GM23338 (cell line): ENCODE results near the gene MRPS22. TPM values are rescaled to one million over a fixed set of nuclear protein-coding genes. Genes with fewer than 3 reads are reported as not detected.

ENCODE experiments used
- ATAC-seq: fragments of 200-7000 bp; cut with Tn5 transposase; 3 replicates; pipeline ENCODE4 v1.9.1; 2020
- DNase-seq: peaks from one replicate; pipeline ENCODE4 v3.0.0-alpha.2; 2015; ENCODE audit warnings: low spot score
- H2AFZ ChIP-seq: fragments of 200-600 bp; sonication (generic); 2 replicates; pipeline ENCODE4 v1.8.0; 2016; ENCODE audit warnings: antibody characterized with exemption, mild to moderate bottlenecking, moderate library complexity
- H3F3A ChIP-seq: fragments of 200-600 bp; sonication (generic); replicated peaks from 2 replicates; pipeline ENCODE4 v1.8.0; 2017; ENCODE audit warnings: antibody characterized with exemption, mixed run types, low read depth
- H3K27ac ChIP-seq: fragments of 200-600 bp; sonication (generic); 2 replicates; pipeline ENCODE4 v1.6.1; 2016; ENCODE audit warnings: low read depth
- H3K27me3 ChIP-seq: fragments of 200-600 bp; sonication (generic); 2 replicates; pipeline ENCODE4 v1.8.0; 2016; ENCODE audit warnings: mild to moderate bottlenecking, mixed run types, moderate library complexity; ENCODE audit not compliant: insufficient read depth
- H3K36me3 ChIP-seq: fragments of 200-600 bp; sonication (generic); 2 replicates; pipeline ENCODE4 v1.8.0; 2016; ENCODE audit warnings: mild to moderate bottlenecking; ENCODE audit not compliant: insufficient read depth
- H3K4me1 ChIP-seq: fragments of 200-600 bp; sonication (generic); 2 replicates; pipeline ENCODE4 v1.8.0; 2016; ENCODE audit warnings: mild to moderate bottlenecking, moderate library complexity; ENCODE audit not compliant: insufficient read depth
- H3K4me2 ChIP-seq: fragments of 200-600 bp; sonication (generic); 2 replicates; pipeline ENCODE4 v1.7.1; 2017; ENCODE audit warnings: mixed run types
- H3K4me3 ChIP-seq: fragments of 200-600 bp; sonication (generic); 2 replicates; pipeline ENCODE4 v1.6.1; 2016; ENCODE audit warnings: mixed run types
- H3K79me2 ChIP-seq: fragments of 200-600 bp; sonication (generic); replicated peaks from 2 replicates; pipeline ENCODE4 v1.8.0; 2017; ENCODE audit warnings: mild to moderate bottlenecking; ENCODE audit not compliant: insufficient read depth
- H3K9me2 ChIP-seq: fragments of 200-600 bp; sonication (generic); 2 replicates; pipeline ENCODE4 v1.8.0; 2017; ENCODE audit not compliant: insufficient read depth
- H4K20me1 ChIP-seq: fragments of 200-600 bp; sonication (generic); replicated peaks from 2 replicates; pipeline ENCODE4 v1.8.0; 2017; ENCODE audit warnings: mild to moderate bottlenecking; ENCODE audit not compliant: insufficient read depth
- H3K27ac Mint-ChIP-seq: 2 replicates; pipeline ENCODE4 v1.8.0; 2020; ENCODE audit warnings: inconsistent platforms, mild to moderate bottlenecking, moderate library complexity, mixed read lengths
- H3K27me3 Mint-ChIP-seq: 3 replicates; pipeline ENCODE4 v1.8.0; 2022; ENCODE audit warnings: low read depth, mild to moderate bottlenecking, moderate library complexity, mixed read lengths, inconsistent platforms; ENCODE audit not compliant: insufficient read depth, poor library complexity
- H3K36me3 Mint-ChIP-seq: 3 replicates; pipeline ENCODE4 v1.8.0; 2021; ENCODE audit warnings: low read depth, mild to moderate bottlenecking, inconsistent platforms, moderate library complexity, mixed read lengths
- H3K4me1 Mint-ChIP-seq: 3 replicates; pipeline ENCODE4 v1.8.0; 2020; ENCODE audit warnings: mild to moderate bottlenecking, inconsistent platforms, mixed read lengths
- H3K4me3 Mint-ChIP-seq: 3 replicates; pipeline ENCODE4 v1.8.0; 2021; ENCODE audit warnings: moderate library complexity, mild to moderate bottlenecking, inconsistent platforms, mixed read lengths
- H3K9me3 Mint-ChIP-seq: 3 replicates; pipeline ENCODE4 v1.8.0; 2020; ENCODE audit warnings: moderate library complexity, mild to moderate bottlenecking, inconsistent platforms, mixed read lengths
- CREB1 ChIP-seq: fragments of 250-450 bp; sonication (Bioruptor Pico); IDR thresholded peaks from 2 replicates; pipeline ENCODE4 v1.5.0; 2020; ENCODE audit warnings: low read depth, mild to moderate bottlenecking, moderate library complexity
- EZH2 ChIP-seq: fragments of 200-600 bp; sonication (generic); IDR thresholded peaks from one replicate; pipeline ENCODE4 v1.8.0; 2017; ENCODE audit warnings: antibody characterized with exemption, mild to moderate bottlenecking, low read depth; ENCODE audit not compliant: unreplicated experiment
- EZH2phosphoT487 ChIP-seq: fragments of 200-600 bp; sonication (generic); IDR thresholded peaks from one replicate; pipeline ENCODE4 v1.8.1; 2018; ENCODE audit warnings: antibody characterized with exemption; ENCODE audit not compliant: unreplicated experiment
- NANOG ChIP-seq: IDR thresholded peaks from 2 replicates; pipeline ENCODE4 v1.6.1; 2016; ENCODE audit warnings: antibody characterized with exemption, borderline replicate concordance
- POLR2AphosphoS5 ChIP-seq: IDR thresholded peaks from 2 replicates; pipeline ENCODE4 v1.6.1; 2016; ENCODE audit warnings: antibody characterized with exemption, low read depth
- STAT1 ChIP-seq: IDR thresholded peaks from one replicate; pipeline ENCODE4 v1.6.1; 2016; ENCODE audit warnings: antibody characterized with exemption; ENCODE audit not compliant: unreplicated experiment
- ZNF114 ChIP-seq: fragments of 250-450 bp; sonication (Bioruptor Pico); IDR thresholded peaks from 2 replicates; pipeline ENCODE4 v1.5.0; 2020; ENCODE audit warnings: mild to moderate bottlenecking, moderate library complexity
- ZNF331 ChIP-seq: fragments of 250-450 bp; sonication (Bioruptor Pico); IDR thresholded peaks from 2 replicates; pipeline ENCODE4 v1.5.0; 2020; ENCODE audit warnings: low read depth, mild to moderate bottlenecking, moderate library complexity
- polyA plus RNA-seq: library from polyadenylated mRNA; unstranded; fragments of >200 nt; fragmentation: Nextera tagmentation; extraction: Ambion mirVana; gene quantifications from 2 replicates; pipeline ENCODE4 v1.2.1, GENCODE V29; 2016
- total RNA-seq: library from RNA; depleted of rRNA; stranded (reverse); fragments of >200 nt; shearing (Covaris generic); gene quantifications from 2 replicates; pipeline ENCODE4 v1.2.3, GENCODE V29; 2014
- TF ChIP-seq, protein P1 (sequence below): fragments of 250-450 bp; sonication (Bioruptor Pico); IDR thresholded peaks from 2 replicates; pipeline ENCODE4 v1.5.0; 2020; ENCODE audit warnings: mild to moderate bottlenecking, moderate library complexity
- TF ChIP-seq, protein P2 (sequence below), 2 experiments: fragments of 200-600 bp in 1 of 2; sonication (generic) in 1 of 2; conservative IDR thresholded peaks; 2 replicates each; pipeline versions ENCODE4 v1.5.1 to v1.6.1; 2016 to 2017; ENCODE audit warnings: antibody characterized with exemption in 2 of 2, low read depth in 2 of 2, mild to moderate bottlenecking in 2 of 2, moderate library complexity in 1 of 2
- TF ChIP-seq, protein P3 (sequence below): IDR thresholded peaks from 2 replicates; pipeline ENCODE4 v1.6.1; 2016; ENCODE audit warnings: antibody characterized with exemption
- TF ChIP-seq, protein P4 (sequence below): IDR thresholded peaks from one replicate; pipeline ENCODE4 v1.6.1; 2018; ENCODE audit warnings: antibody characterized with exemption; ENCODE audit not compliant: unreplicated experiment

The MRPS22 gene
- total and polyA plus RNA-seq, 2 experiments from 2014 or later = 58.4 to 65.6 TPM

DNA sequence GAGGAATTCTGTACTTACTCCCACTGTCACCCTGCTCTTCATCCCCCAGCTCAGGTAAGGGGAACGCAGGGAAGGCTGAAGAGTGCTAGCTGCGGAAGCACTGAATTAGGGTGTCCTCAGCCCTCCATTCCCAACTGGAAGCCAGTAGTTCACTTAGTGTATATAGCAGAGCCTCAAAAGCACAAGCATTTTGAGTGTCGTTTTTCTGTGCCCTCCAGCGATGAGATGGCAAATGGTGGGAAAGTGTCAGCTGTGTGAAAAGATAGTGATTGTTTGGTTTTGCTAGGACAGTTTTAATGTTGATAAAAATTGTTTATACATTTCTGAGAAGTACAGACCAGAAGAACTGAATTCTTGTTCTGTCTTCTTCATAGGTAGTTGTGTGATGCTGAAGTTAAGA is 10.8 kb downstream of the MRPS22 start (continued):
- TF ChIP-seq, protein P1, sequence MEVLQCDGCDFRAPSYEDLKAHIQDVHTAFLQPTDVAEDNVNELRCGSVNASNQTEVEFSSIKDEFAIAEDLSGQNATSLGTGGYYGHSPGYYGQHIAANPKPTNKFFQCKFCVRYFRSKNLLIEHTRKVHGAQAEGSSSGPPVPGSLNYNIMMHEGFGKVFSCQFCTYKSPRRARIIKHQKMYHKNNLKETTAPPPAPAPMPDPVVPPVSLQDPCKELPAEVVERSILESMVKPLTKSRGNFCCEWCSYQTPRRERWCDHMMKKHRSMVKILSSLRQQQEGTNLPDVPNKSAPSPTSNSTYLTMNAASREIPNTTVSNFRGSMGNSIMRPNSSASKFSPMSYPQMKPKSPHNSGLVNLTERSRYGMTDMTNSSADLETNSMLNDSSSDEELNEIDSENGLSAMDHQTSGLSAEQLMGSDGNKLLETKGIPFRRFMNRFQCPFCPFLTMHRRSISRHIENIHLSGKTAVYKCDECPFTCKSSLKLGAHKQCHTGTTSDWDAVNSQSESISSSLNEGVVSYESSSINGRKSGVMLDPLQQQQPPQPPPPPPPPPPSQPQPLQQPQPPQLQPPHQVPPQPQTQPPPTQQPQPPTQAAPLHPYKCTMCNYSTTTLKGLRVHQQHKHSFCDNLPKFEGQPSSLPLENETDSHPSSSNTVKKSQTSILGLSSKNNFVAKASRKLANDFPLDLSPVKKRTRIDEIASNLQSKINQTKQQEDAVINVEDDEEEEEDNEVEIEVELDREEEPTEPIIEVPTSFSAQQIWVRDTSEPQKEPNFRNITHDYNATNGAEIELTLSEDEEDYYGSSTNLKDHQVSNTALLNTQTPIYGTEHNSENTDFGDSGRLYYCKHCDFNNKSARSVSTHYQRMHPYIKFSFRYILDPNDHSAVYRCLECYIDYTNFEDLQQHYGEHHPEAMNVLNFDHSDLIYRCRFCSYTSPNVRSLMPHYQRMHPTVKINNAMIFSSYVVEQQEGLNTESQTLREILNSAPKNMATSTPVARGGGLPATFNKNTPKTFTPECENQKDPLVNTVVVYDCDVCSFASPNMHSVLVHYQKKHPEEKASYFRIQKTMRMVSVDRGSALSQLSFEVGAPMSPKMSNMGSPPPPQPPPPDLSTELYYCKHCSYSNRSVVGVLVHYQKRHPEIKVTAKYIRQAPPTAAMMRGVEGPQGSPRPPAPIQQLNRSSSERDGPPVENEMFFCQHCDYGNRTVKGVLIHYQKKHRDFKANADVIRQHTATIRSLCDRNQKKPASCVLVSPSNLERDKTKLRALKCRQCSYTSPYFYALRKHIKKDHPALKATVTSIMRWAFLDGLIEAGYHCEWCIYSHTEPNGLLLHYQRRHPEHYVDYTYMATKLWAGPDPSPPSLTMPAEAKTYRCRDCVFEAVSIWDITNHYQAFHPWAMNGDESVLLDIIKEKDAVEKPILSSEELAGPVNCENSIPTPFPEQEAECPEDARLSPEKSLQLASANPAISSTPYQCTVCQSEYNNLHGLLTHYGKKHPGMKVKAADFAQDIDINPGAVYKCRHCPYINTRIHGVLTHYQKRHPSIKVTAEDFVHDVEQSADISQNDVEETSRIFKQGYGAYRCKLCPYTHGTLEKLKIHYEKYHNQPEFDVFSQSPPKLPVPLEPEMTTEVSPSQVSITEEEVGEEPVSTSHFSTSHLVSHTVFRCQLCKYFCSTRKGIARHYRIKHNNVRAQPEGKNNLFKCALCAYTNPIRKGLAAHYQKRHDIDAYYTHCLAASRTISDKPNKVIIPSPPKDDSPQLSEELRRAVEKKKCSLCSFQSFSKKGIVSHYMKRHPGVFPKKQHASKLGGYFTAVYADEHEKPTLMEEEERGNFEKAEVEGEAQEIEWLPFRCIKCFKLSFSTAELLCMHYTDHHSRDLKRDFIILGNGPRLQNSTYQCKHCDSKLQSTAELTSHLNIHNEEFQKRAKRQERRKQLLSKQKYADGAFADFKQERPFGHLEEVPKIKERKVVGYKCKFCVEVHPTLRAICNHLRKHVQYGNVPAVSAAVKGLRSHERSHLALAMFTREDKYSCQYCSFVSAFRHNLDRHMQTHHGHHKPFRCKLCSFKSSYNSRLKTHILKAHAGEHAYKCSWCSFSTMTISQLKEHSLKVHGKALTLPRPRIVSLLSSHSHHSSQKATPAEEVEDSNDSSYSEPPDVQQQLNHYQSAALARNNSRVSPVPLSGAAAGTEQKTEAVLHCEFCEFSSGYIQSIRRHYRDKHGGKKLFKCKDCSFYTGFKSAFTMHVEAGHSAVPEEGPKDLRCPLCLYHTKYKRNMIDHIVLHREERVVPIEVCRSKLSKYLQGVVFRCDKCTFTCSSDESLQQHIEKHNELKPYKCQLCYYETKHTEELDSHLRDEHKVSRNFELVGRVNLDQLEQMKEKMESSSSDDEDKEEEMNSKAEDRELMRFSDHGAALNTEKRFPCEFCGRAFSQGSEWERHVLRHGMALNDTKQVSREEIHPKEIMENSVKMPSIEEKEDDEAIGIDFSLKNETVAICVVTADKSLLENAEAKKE (CRISPR knock-in tag) = no peak
- no peak for TF ChIP-seq CREB1 (CRISPR knock-in tag)

DNA sequence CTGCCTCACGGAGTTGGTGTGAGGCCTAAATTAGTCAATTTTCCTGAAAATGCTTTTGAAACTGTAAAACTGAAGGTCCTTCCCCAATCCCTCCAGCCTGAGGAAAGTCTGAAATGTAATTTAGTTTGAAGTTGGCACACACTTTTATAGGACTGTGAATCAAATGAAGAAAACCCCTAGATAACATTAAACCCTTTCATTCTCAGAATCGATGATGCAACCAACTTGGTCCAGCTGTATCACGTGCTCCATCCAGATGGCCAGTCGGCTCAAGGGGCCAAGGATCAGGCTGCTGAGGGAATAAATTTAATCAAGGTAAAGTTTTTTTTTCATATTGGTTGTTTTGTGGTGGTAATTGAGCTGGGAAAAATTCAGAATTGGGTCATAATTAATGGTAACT is 11.7 kb downstream of the MRPS22 start:
- peaks cover 3% of the 10 kb centered on the region for H3K27me3 Mint-ChIP-seq
- H3K4me3 Mint-ChIP-seq = no peak overlapping the region
- Histone ChIP-seq H3K79me2 (no peaks in the 10 kb centered on the region), H3K27ac (no peak overlapping the region), H3K4me2 (no peak overlapping the region), H3K4me3 (no peak overlapping the region), H3K9me2 (no peaks in the 10 kb centered on the region), H3K4me1 (no peaks in the 10 kb centered on the region), H4K20me1 (no peaks in the 10 kb centered on the region; the same call in none of the 2 replicates), H2AFZ (no peak overlapping the region), H3F3A (no peaks in the 10 kb centered on the region), H3K27me3 (no peaks in the 10 kb centered on the region), H3K36me3 (peaks cover 33% of the 10 kb centered on the region)
- no peaks in the 10 kb centered on the region for H3K4me1 Mint-ChIP-seq
- ATAC-seq (no peak), DNase-seq (no peak)
- no peak overlapping the region for H3K27ac Mint-ChIP-seq
- no peaks in the 10 kb centered on the region for H3K9me3 Mint-ChIP-seq
- peaks cover 69% of the 10 kb centered on the region for H3K36me3 Mint-ChIP-seq
- TF ChIP-seq ZNF114 (CRISPR knock-in tag) (no peak), EZH2phosphoT487 (no peak), NANOG (no peak), STAT1 (no peak), CREB1 (CRISPR knock-in tag) (no peak), POLR2AphosphoS5 (no peak), ZNF331 (CRISPR knock-in tag) (no peak), EZH2 (no peak)
- TF ChIP-seq, protein P2, sequence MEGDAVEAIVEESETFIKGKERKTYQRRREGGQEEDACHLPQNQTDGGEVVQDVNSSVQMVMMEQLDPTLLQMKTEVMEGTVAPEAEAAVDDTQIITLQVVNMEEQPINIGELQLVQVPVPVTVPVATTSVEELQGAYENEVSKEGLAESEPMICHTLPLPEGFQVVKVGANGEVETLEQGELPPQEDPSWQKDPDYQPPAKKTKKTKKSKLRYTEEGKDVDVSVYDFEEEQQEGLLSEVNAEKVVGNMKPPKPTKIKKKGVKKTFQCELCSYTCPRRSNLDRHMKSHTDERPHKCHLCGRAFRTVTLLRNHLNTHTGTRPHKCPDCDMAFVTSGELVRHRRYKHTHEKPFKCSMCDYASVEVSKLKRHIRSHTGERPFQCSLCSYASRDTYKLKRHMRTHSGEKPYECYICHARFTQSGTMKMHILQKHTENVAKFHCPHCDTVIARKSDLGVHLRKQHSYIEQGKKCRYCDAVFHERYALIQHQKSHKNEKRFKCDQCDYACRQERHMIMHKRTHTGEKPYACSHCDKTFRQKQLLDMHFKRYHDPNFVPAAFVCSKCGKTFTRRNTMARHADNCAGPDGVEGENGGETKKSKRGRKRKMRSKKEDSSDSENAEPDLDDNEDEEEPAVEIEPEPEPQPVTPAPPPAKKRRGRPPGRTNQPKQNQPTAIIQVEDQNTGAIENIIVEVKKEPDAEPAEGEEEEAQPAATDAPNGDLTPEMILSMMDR (conservative IDR thresholded peaks at IDR 0.05; ENCODE audit: low read depth in 2 of 2) = no peak
- TF ChIP-seq, protein P3, sequence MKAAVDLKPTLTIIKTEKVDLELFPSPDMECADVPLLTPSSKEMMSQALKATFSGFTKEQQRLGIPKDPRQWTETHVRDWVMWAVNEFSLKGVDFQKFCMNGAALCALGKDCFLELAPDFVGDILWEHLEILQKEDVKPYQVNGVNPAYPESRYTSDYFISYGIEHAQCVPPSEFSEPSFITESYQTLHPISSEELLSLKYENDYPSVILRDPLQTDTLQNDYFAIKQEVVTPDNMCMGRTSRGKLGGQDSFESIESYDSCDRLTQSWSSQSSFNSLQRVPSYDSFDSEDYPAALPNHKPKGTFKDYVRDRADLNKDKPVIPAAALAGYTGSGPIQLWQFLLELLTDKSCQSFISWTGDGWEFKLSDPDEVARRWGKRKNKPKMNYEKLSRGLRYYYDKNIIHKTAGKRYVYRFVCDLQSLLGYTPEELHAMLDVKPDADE = no peak
- TF ChIP-seq, protein P4, sequence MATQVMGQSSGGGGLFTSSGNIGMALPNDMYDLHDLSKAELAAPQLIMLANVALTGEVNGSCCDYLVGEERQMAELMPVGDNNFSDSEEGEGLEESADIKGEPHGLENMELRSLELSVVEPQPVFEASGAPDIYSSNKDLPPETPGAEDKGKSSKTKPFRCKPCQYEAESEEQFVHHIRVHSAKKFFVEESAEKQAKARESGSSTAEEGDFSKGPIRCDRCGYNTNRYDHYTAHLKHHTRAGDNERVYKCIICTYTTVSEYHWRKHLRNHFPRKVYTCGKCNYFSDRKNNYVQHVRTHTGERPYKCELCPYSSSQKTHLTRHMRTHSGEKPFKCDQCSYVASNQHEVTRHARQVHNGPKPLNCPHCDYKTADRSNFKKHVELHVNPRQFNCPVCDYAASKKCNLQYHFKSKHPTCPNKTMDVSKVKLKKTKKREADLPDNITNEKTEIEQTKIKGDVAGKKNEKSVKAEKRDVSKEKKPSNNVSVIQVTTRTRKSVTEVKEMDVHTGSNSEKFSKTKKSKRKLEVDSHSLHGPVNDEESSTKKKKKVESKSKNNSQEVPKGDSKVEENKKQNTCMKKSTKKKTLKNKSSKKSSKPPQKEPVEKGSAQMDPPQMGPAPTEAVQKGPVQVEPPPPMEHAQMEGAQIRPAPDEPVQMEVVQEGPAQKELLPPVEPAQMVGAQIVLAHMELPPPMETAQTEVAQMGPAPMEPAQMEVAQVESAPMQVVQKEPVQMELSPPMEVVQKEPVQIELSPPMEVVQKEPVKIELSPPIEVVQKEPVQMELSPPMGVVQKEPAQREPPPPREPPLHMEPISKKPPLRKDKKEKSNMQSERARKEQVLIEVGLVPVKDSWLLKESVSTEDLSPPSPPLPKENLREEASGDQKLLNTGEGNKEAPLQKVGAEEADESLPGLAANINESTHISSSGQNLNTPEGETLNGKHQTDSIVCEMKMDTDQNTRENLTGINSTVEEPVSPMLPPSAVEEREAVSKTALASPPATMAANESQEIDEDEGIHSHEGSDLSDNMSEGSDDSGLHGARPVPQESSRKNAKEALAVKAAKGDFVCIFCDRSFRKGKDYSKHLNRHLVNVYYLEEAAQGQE = no peak
